GM21423 (cell line): ENCODE measurements around the gene EFHC2.
"Not testable (repeated sequence)": the region's sequence is repeated elsewhere in the genome, so short reads cannot be mapped to it uniquely, and the experiment has no call there.

Experiments used
- ATAC-seq: cut with Tn5 transposase; IDR thresholded peaks from one replicate; pipeline ENCODE4 v1.9.1; 2021; ENCODE audit warnings: mild to moderate bottlenecking, moderate library complexity; ENCODE audit not compliant: unreplicated experiment

EFHC2 gene

GRCh38 chrX:44234116-44234515 lies 109.4 kb downstream of the EFHC2 start:
- no peak for ATAC-seq

GRCh38 chrX:44232081-44232480 lies 111.4 kb downstream of the EFHC2 start:
- ATAC-seq, result no peak

GRCh38 chrX:44228621-44229020 lies 114.9 kb downstream of the EFHC2 start:
- ATAC-seq, result no peak

GRCh38 chrX:44227991-44228390 lies 115.5 kb downstream of the EFHC2 start:
- no peak for ATAC-seq

GRCh38 chrX:44225667-44226066 lies 117.8 kb downstream of the EFHC2 start:
- no peak for ATAC-seq

- ATAC-seq, result no peak
Measured at GRCh38 chrX:44224760-44225159, 118.7 kb downstream of the EFHC2 start.

GRCh38 chrX:44223150-44223549 lies 120.3 kb downstream of the EFHC2 start:
- no peak for ATAC-seq

GRCh38 chrX:44218465-44218864 lies 125.0 kb downstream of the EFHC2 start:
- no peak for ATAC-seq

- no peak for ATAC-seq
Measured at GRCh38 chrX:44216171-44216570, 127.3 kb downstream of the EFHC2 start.

GRCh38 chrX:44203791-44204190 lies 139.7 kb downstream of the EFHC2 start:
- no peak for ATAC-seq

GRCh38 chrX:44202596-44202995 lies 140.9 kb downstream of the EFHC2 start:
- ATAC-seq, result no peak

- no peak for ATAC-seq
Measured at GRCh38 chrX:44189116-44189515, 154.4 kb downstream of the EFHC2 start.

GRCh38 chrX:44187915-44188314 lies 155.6 kb downstream of the EFHC2 start:
- ATAC-seq, result not testable (repeated sequence)

- ATAC-seq, result no peak
Measured at GRCh38 chrX:44183329-44183728, 160.1 kb downstream of the EFHC2 start.

GRCh38 chrX:44178274-44179053 lies 165.0 kb downstream of the EFHC2 start:
- no peak for ATAC-seq

- no peak for ATAC-seq
Measured at GRCh38 chrX:44175455-44175854, 168.0 kb downstream of the EFHC2 start.

GRCh38 chrX:44174061-44174460 lies 169.4 kb downstream of the EFHC2 start:
- ATAC-seq, result no peak

GRCh38 chrX:44173219-44173618 lies 170.3 kb downstream of the EFHC2 start:
- ATAC-seq, result no peak

GRCh38 chrX:44167116-44167515 lies 176.4 kb downstream of the EFHC2 start:
- no peak for ATAC-seq

- ATAC-seq, result no peak
Measured at GRCh38 chrX:44162964-44163475, 180.5 kb downstream of the EFHC2 start.

- ATAC-seq, result no peak
Measured at GRCh38 chrX:44157858-44158257, 185.6 kb downstream of the EFHC2 start.

GRCh38 chrX:44157283-44157682 lies 186.2 kb downstream of the EFHC2 start:
- ATAC-seq, result no peak

- no peak for ATAC-seq
Measured at GRCh38 chrX:44156726-44157125, 186.7 kb downstream of the EFHC2 start.
